Activated naive CD4-positive, alpha-beta T cell treated with anti-CD3 and anti-CD28 coated beads, Interleukin-2, amount 10 ng/mL, durations not matched to agents 7 days and 5 days (primary cell): ENCODE measurements around the gene RCAN3.

Source experiments
- CTCF ChIA-PET: fragments of 350-600 bp; sonication (Branson Sonifier 250); formaldehyde crosslinking; loops from one replicate; lab custom pipeline; 2021; ENCODE audit warnings: antibody characterized with exemption; lab: Charles Lee
- DNase-seq: peaks from one replicate; pipeline ENCODE4 v3.0.0-alpha.2; 2020
- H3K27ac Mint-ChIP-seq: one replicate; pipeline ENCODE4 v1.8.0; 2021; ENCODE audit warnings: mild to moderate bottlenecking, moderate library complexity, mixed read lengths
- H3K27me3 Mint-ChIP-seq: one replicate; pipeline ENCODE4 v1.8.0; 2021; ENCODE audit warnings: mild to moderate bottlenecking, mixed read lengths
- H3K36me3 Mint-ChIP-seq: one replicate; pipeline ENCODE4 v1.8.0; 2021; ENCODE audit warnings: mixed read lengths
- H3K4me1 Mint-ChIP-seq: one replicate; pipeline ENCODE4 v1.8.0; 2021; ENCODE audit warnings: mixed read lengths
- H3K4me3 Mint-ChIP-seq: one replicate; pipeline ENCODE4 v1.8.0; 2021; ENCODE audit warnings: mild to moderate bottlenecking, moderate library complexity, mixed read lengths
- H3K9me3 Mint-ChIP-seq: one replicate; pipeline ENCODE4 v1.8.0; 2021; ENCODE audit warnings: mixed read lengths

RCAN3 gene

GRCh38 chr1:24568475-24568874 is 65.8 kb downstream of the RCAN3 start:
- no peaks in the 10 kb centered on the region for H3K36me3 Mint-ChIP-seq
- H3K4me1 Mint-ChIP-seq: peaks cover 5% of the 10 kb centered on the region
- H3K27ac Mint-ChIP-seq: no peak overlapping the region
- CTCF ChIA-PET: no interaction called here
- H3K9me3 Mint-ChIP-seq: no peaks in the 10 kb centered on the region
- peaks cover 28% of the 10 kb centered on the region for H3K27me3 Mint-ChIP-seq
- DNase-seq: no peak
- no peak overlapping the region for H3K4me3 Mint-ChIP-seq

- Mint-ChIP-seq H3K9me3 (no peaks in the 10 kb centered on the region), H3K27ac (no peak overlapping the region), H3K27me3 (peaks cover 18% of the 10 kb centered on the region), H3K4me3 (no peak overlapping the region), H3K4me1 (peaks cover 5% of the 10 kb centered on the region), H3K36me3 (no peaks in the 10 kb centered on the region)
- CTCF ChIA-PET: interaction anchor here (1.0 to 1.5 kb wide), 2 partner anchors 16 to 106 kb away, joined by 3 to 5 read pairs; no protein-coding TSS in a partner anchor
- DNase-seq: no peak
These were observed 67.9 kb downstream of the RCAN3 start for GRCh38 chr1:24570265-24571125.

DNA sequence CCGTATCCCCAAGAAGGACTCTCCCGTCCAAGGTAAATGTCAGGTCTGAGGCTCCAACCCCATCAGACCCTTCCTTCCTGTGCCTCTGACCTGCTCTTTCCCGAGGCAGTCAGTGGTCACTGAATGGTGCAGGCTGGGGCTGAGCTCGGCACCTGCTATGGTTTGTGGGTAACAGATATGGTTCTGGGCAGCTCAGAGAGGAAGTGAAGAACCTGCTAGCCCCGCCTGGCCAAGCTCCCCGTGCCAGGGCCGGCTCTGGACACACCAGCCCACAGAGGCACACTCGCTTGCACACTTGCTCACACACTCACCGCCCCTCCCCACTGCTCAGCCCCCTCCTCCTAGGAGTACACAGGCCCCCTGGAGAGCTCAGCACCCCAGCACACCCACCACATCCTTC is 69.7 kb downstream of the RCAN3 start:
- H3K9me3 Mint-ChIP-seq: no peaks in the 10 kb centered on the region
- peaks cover 5% of the 10 kb centered on the region for H3K4me1 Mint-ChIP-seq
- no peaks in the 10 kb centered on the region for H3K36me3 Mint-ChIP-seq
- no peak overlapping the region for H3K4me3 Mint-ChIP-seq
- no peak overlapping the region for H3K27ac Mint-ChIP-seq
- peaks cover 19% of the 10 kb centered on the region for H3K27me3 Mint-ChIP-seq
- CTCF ChIA-PET: interaction anchor here (1.8 kb wide), 1 partner anchor 15 kb away, joined by 5 read pairs; no protein-coding TSS in a partner anchor
- no peak for DNase-seq

DNA sequence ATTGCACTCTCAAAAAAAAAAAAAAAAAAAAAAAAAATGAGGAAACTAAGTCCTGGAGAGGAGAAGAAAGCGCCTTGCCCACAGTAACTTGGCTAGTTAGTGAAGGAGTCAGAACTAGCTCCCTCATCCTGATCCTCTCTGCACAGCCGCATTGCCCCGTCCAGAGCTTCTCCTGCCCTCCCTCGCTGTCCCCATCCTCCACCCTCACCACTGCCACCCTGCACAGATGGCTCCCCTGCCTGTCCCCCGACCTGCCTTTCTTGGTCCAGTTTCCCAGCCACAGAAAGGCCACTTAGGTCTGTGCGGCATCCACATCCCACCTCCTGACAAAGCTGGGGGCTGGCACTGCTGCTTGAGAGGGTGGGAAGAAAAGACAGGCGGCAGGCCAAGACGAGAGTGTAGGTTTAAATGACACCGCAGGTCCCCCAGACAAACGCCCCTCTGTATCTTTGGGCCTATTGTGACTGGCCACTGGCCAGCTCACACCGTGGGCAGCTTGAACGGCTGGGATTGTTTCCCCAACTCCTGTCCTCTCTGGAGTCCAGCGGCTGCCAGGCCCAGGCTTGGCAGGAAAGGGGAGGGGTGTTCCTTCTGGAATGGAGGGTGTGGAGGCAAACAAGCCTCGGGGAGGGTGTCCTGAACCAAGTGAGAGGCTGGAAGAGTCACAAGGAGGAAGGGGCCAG is 73.4 kb downstream of the RCAN3 start:
- CTCF ChIA-PET: interaction anchor here (1.0 to 1.3 kb wide), 3 partner anchors 11 to 21 kb away, joined by 3 to 5 read pairs (median 4); no protein-coding TSS in a partner anchor
- H3K27me3 Mint-ChIP-seq: peaks cover 26% of the 10 kb centered on the region
- no peak overlapping the region for H3K27ac Mint-ChIP-seq
- H3K4me1 Mint-ChIP-seq: peaks cover 5% of the 10 kb centered on the region
- DNase-seq: no peak
- no peaks in the 10 kb centered on the region for H3K9me3 Mint-ChIP-seq
- no peak overlapping the region for H3K4me3 Mint-ChIP-seq
- H3K36me3 Mint-ChIP-seq: no peaks in the 10 kb centered on the region

GRCh38 chr1:24578846-24579245 is 76.2 kb downstream of the RCAN3 start:
- Mint-ChIP-seq H3K27me3 (peaks cover 40% of the 10 kb centered on the region), H3K4me1 (no peaks in the 10 kb centered on the region), H3K4me3 (no peak overlapping the region), H3K9me3 (no peaks in the 10 kb centered on the region), H3K27ac (no peak overlapping the region), H3K36me3 (no peaks in the 10 kb centered on the region)
- CTCF ChIA-PET: no interaction called here
- no peak for DNase-seq

GRCh38 chr1:24580756-24581155 is 78.1 kb downstream of the RCAN3 start:
- Mint-ChIP-seq H3K4me1 (no peaks in the 10 kb centered on the region), H3K4me3 (no peak overlapping the region), H3K27me3 (peaks cover 53% of the 10 kb centered on the region), H3K36me3 (no peaks in the 10 kb centered on the region), H3K27ac (no peak overlapping the region), H3K9me3 (no peaks in the 10 kb centered on the region)
- CTCF ChIA-PET: no interaction called here
- no peak for DNase-seq

DNA sequence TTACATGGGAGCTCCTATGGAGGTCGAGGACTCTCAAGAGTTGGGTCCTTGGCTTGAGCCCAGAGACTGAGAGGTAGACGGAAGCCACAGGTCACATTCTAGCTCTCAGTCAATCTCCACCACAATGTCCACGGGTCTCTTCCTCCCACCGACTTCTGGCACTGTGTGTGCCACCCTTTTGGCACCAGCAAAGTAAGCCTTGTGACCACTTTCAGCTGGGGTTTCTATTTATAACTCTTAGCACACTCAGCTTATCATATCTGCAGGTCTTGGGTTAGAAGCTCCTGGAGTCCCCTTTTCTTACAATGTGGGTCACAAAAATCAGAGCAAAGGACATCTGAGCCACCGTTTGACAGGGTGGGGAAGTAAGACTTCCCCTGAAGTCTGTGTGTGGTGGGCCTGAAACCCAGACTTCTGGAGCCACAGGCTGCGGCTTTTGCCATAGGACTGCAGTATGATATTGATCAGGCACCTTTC is 81.6 kb downstream of the RCAN3 start:
- CTCF ChIA-PET: interaction anchor here (1.7 kb wide), 1 partner anchor 168 kb away, joined by 6 read pairs; the partner anchor contains the start of gene NIPAL3

GRCh38 chr1:24586119-24586518 is 83.5 kb downstream of the RCAN3 start:
- Mint-ChIP-seq H3K4me3 (no peak overlapping the region), H3K27ac (no peak overlapping the region), H3K4me1 (peaks cover 9% of the 10 kb centered on the region), H3K27me3 (peaks cover 49% of the 10 kb centered on the region), H3K36me3 (no peaks in the 10 kb centered on the region), H3K9me3 (no peaks in the 10 kb centered on the region)
- no peak for DNase-seq
- CTCF ChIA-PET: interaction anchor here (1.0 to 3.6 kb wide), 19 partner anchors 13 to 387 kb away, joined by 3 to 43 read pairs (median 8); partner anchors contain the start of genes NIPAL3, RCAN3 and STPG1

More for the DNA sequence above, 81.6 kb downstream of the RCAN3 start:
- DNase-seq: no peak
- no peaks in the 10 kb centered on the region for H3K36me3 Mint-ChIP-seq
- peaks cover 49% of the 10 kb centered on the region for H3K27me3 Mint-ChIP-seq
- H3K4me1 Mint-ChIP-seq: peaks cover 9% of the 10 kb centered on the region
- H3K4me3 Mint-ChIP-seq: no peak overlapping the region
- no peak overlapping the region for H3K27ac Mint-ChIP-seq
- no peaks in the 10 kb centered on the region for H3K9me3 Mint-ChIP-seq

DNA sequence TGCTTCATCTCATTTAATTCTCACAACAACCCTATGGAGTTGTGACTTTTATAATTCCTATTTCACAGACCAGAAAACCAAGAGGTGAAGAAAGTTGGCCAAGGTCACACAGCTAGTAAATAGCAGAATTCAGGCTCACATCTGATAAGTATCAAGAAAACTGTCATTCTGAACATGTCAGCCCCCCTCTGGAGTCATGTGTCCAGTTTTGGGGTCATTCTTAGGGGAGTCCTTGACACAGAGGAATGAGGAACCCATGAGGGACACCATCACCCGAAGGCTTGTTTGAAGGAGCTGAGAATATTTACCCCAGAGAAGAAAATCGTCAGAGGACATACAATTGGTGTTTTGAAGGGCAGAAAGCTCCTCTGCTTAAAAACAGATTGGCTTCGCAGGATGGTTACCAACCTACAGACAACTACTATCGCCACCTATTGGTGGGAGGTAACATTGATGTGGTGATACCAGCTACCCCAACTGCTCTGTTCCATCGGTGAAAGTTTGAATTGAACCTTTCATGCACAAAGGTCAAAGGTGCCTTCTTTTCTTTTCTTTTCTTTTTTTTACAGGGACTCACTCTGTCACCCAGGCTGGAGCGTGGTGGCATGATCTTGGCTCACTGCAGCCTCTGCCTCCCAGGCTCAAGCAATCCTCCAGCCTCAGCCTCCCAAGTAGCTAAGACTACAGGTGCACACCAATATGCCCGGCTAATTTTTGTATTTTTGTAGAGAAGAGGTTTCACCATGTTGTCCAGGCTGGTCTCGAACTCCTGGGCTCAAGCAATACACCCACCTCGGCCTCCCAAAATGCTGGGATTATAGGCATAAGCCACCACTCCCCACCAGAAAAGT is 84.6 kb downstream of the RCAN3 start:
- peaks cover 9% of the 10 kb centered on the region for H3K4me1 Mint-ChIP-seq
- no peak overlapping the region for H3K27ac Mint-ChIP-seq
- no peak overlapping the region for H3K4me3 Mint-ChIP-seq
- DNase-seq: peak; percentile 64
- CTCF ChIA-PET: interaction anchor here (0.7 to 3.6 kb wide), 45 partner anchors 9 to 437 kb away, joined by 3 to 43 read pairs (median 5); partner anchors contain the start of genes NIPAL3, RCAN3 and STPG1
- H3K36me3 Mint-ChIP-seq: no peaks in the 10 kb centered on the region
- no peaks in the 10 kb centered on the region for H3K9me3 Mint-ChIP-seq
- H3K27me3 Mint-ChIP-seq: peaks cover 56% of the 10 kb centered on the region

DNA sequence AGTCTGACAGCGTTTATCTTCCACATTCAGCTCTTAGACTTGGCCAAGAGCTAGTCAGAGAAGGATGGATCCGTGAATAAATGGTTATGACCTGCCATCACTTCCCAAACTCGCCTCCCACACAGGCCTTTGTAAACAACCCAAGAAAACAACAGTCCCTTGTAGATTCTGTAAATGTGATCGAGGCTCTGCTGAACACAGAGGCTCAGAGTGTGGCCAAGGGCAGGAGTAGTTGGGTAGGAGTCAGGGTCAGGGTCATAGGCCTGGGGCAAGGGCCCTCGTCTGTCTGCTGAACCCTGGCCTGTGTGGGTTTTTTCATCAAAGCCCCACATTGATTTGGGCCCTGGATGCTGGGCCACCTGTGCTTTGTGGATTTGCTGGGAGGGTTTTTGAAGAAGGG is 85.9 kb downstream of the RCAN3 start:
- DNase-seq: no peak
- no peaks in the 10 kb centered on the region for H3K36me3 Mint-ChIP-seq
- H3K27me3 Mint-ChIP-seq: peaks cover 48% of the 10 kb centered on the region
- H3K9me3 Mint-ChIP-seq: no peaks in the 10 kb centered on the region
- H3K27ac Mint-ChIP-seq: no peak overlapping the region
- H3K4me1 Mint-ChIP-seq: peaks cover 9% of the 10 kb centered on the region
- CTCF ChIA-PET: interaction anchor here (1.2 to 3.6 kb wide), 10 partner anchors 47 to 390 kb away, joined by 3 to 43 read pairs (median 16); partner anchors contain the start of genes NIPAL3, RCAN3 and STPG1
- H3K4me3 Mint-ChIP-seq: no peak overlapping the region

GRCh38 chr1:24589200-24589599 is 86.6 kb downstream of the RCAN3 start:
- Mint-ChIP-seq H3K27ac (no peak overlapping the region), H3K4me3 (no peak overlapping the region), H3K36me3 (no peaks in the 10 kb centered on the region), H3K4me1 (peaks cover 9% of the 10 kb centered on the region), H3K27me3 (peaks cover 43% of the 10 kb centered on the region), H3K9me3 (no peaks in the 10 kb centered on the region)
- no peak for DNase-seq
- CTCF ChIA-PET: no interaction called here
